Prostate gland (tissue), 2 donors: Measurements from ENCODE around the gene PLAC1.

Experiments used
- POLR2A ChIP-seq: fragments of 450-650 bp; IDR thresholded peaks from one replicate; pipeline ENCODE4 v1.6.1; 2016; ENCODE audit warnings: antibody characterized with exemption, mild to moderate bottlenecking
- POLR2AphosphoS5 ChIP-seq: sonication (generic); formaldehyde crosslinking; IDR thresholded peaks from one replicate; pipeline ENCODE4 v1.6.1; 2017; ENCODE audit warnings: antibody characterized with exemption
- TF ChIP-seq, protein P1 (sequence below), 4 experiments: fragments of 200-600 bp in 2 of 4; fragments of 450-650 bp in 2 of 4; sonication (generic) in 2 of 4; IDR thresholded peaks; 1 replicate in 3 of 4; 2 replicates in 1 of 4; pipeline ENCODE4 v1.5.1; 2016 to 2019; ENCODE audit warnings: antibody characterized with exemption in 4 of 4, mild to moderate bottlenecking in 2 of 4, moderate library complexity in 2 of 4

GRCh38 chrX:134654398-134655012 is 3.8 kb downstream of the PLAC1 start:
- TF ChIP-seq, protein P1, sequence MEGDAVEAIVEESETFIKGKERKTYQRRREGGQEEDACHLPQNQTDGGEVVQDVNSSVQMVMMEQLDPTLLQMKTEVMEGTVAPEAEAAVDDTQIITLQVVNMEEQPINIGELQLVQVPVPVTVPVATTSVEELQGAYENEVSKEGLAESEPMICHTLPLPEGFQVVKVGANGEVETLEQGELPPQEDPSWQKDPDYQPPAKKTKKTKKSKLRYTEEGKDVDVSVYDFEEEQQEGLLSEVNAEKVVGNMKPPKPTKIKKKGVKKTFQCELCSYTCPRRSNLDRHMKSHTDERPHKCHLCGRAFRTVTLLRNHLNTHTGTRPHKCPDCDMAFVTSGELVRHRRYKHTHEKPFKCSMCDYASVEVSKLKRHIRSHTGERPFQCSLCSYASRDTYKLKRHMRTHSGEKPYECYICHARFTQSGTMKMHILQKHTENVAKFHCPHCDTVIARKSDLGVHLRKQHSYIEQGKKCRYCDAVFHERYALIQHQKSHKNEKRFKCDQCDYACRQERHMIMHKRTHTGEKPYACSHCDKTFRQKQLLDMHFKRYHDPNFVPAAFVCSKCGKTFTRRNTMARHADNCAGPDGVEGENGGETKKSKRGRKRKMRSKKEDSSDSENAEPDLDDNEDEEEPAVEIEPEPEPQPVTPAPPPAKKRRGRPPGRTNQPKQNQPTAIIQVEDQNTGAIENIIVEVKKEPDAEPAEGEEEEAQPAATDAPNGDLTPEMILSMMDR (IDR thresholded peaks at IDR 0.05): no peak
- TF ChIP-seq POLR2A (no peak), POLR2AphosphoS5 (no peak)
